Measurements from ENCODE around the gene SPPL2B.

GRCh38 chr19:2328401-2329148, at the start of gene SPPL2B, which contains the start of gene LSM7:
- no peak for TF ChIP-seq CTCF (IDR thresholded peaks at IDR 0.05)
- peak; percentile 82 for TF ChIP-seq POLR2AphosphoS5 (IDR thresholded peaks at IDR 0.05)

Measured in gastroesophageal sphincter (tissue), 3 donors.